GM06990 (cell line): Measurements from ENCODE around the gene MYOD1.

Experiments
- DNase-seq: peaks from one replicate; pipeline ENCODE4 v3.0.0-alpha.2; 2011; ENCODE audit not compliant: insufficient read length; ENCODE audit errors: extremely low read depth
- H3K27me3 ChIP-seq: replicated peaks from 2 replicates; pipeline ENCODE4 v1.6.0; 2011; ENCODE audit warnings: low read length; ENCODE audit not compliant: control insufficient read depth, insufficient read depth
- H3K36me3 ChIP-seq: 2 replicates; pipeline ENCODE4 v1.5.1; 2011; ENCODE audit warnings: low read length; ENCODE audit not compliant: control insufficient read depth, insufficient read depth
- H3K4me3 ChIP-seq: replicated peaks from 2 replicates; pipeline ENCODE4 v1.5.1; 2011; ENCODE audit warnings: low read depth, mild to moderate bottlenecking, control low read depth, low read length
- CTCF ChIP-seq: IDR thresholded peaks from 2 replicates; pipeline ENCODE4 v1.5.1; 2011; ENCODE audit warnings: low read length, control low read depth, mild to moderate bottlenecking, inconsistent platforms; ENCODE audit not compliant: insufficient read depth, poor library complexity, severe bottlenecking

Gene MYOD1

GRCh38 chr11:17719028-17719937 is at the start of gene MYOD1:
MYOD1 (plus strand) TSS chr11:17719571; CDS start chr11:17719783, 212 bp downstream.
- Histone ChIP-seq H3K36me3 (no peaks in the 10 kb centered on the region), H3K4me3 (no peak within 1 kb of the TSS), H3K27me3 (peaks cover 3% of the 10 kb centered on the region)
- no peak for DNase-seq
- TF ChIP-seq CTCF: no peak

- TF ChIP-seq CTCF: no peak
- no peak for DNase-seq
- no peak overlapping the region for H3K4me3 ChIP-seq
- no peaks in the 10 kb centered on the region for H3K36me3 ChIP-seq
- H3K27me3 ChIP-seq: no peaks in the 10 kb centered on the region; the same call in 1 of the 2 replicates
These were observed 46.9 kb upstream of the MYOD1 start for GRCh38 chr11:17672469-17672868.

- H3K36me3 ChIP-seq: no peaks in the 10 kb centered on the region
- no peak overlapping the region for H3K4me3 ChIP-seq
- DNase-seq: no peak
- no peaks in the 10 kb centered on the region; the same call in 1 of the 2 replicates for H3K27me3 ChIP-seq
- no peak for TF ChIP-seq CTCF
These were observed 45.4 kb upstream of the MYOD1 start for GRCh38 chr11:17673951-17674350.

DNA sequence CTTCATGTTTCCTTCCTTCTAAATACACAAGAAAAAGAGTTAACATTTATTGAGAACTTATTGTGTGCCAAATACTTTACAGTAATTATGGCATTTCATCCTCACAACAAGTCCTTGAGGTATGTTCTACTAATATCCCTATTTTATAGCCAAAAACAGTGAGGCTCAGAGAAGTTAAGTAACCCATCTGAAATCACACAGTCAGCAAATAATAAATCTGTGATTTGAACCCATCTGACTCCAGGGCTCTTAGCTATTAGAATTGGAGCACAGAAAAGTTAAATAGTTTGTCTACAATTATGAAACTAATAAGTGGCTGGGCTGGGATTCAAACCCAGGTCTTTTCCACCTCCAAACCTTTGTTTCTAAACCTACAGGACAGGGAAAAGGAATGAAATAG is 36.5 kb upstream of the MYOD1 start:
- no peak for TF ChIP-seq CTCF
- Histone ChIP-seq H3K36me3 (no peaks in the 10 kb centered on the region), H3K4me3 (no peak overlapping the region), H3K27me3 (no peaks in the 10 kb centered on the region; the same call in none of the 2 replicates)
- DNase-seq: no peak

DNA sequence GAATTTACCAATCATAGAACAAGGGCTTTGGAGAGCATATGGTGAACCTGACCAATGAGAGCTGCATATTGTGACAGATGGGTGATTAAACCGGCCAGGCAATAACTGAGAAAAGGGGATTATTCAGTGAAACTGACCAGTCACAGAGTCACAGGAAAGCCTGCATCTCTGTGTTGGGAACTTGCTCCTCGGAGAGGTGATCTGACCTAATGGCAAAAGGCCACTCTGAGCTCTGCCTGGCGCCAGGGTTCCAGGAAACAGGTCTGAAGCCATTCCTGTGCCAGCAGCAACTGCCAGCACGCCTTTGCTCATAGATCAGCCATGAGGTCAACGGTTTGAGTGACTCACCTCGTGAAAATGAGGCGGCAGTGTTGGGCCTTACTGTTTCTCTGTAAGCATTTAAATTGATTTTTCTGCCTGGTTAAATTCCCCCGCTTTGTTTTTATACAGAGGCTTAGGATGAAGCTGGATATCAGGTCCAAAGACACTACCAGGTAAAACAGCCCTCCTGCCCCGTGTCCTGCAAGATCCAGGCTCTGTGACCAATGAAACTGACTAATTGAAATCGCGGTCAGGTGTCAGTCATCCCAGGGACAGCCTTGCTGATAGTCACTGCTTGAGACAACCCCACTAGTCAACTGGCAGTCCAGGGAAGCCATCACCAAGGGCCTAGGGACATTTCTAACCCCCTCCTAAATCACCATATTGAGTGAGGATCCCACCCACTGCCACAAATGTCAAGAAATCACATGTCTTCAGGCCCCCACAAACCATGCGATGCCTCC is 35.8 kb upstream of the MYOD1 start:
- DNase-seq: no peak
- H3K36me3 ChIP-seq: no peaks in the 10 kb centered on the region
- H3K4me3 ChIP-seq: no peak overlapping the region
- TF ChIP-seq CTCF: no peak
- H3K27me3 ChIP-seq: no peaks in the 10 kb centered on the region; the same call in none of the 2 replicates
